NCI-H2081 (cell line): ENCODE data around the gene CLIC4.
A peak's percentile ranks its signal among the peaks of the same experiment; 100 is the strongest.
"Not testable (repeated sequence)": the region's sequence is repeated elsewhere in the genome, so short reads cannot be mapped to it uniquely, and the experiment has no call there.

Experiments used
- DNase-seq, 2 experiments: peaks; one replicate each; lab custom pipeline; 2025; lab: John Stamatoyannopoulos, UW

Gene CLIC4

GRCh38 chr1:24811494-24811893 is 66.2 kb downstream of the CLIC4 start:
- DNase-seq = not testable (repeated sequence)

- not testable (repeated sequence) for DNase-seq
Measured at GRCh38 chr1:24820221-24820620, 75.0 kb downstream of the CLIC4 start.

- no peak for DNase-seq
Measured at GRCh38 chr1:24822887-24823286, 77.6 kb downstream of the CLIC4 start.

- DNase-seq = not testable (repeated sequence)
Measured at GRCh38 chr1:24823486-24823885, 78.2 kb downstream of the CLIC4 start.

- peak in 1 of 2 experiments; percentile 46 for DNase-seq
Measured at GRCh38 chr1:24825174-24825573, 79.9 kb downstream of the CLIC4 start.

- DNase-seq = no peak
Measured at GRCh38 chr1:24826510-24826909, 81.3 kb downstream of the CLIC4 start.

- DNase-seq = no peak
Measured at GRCh38 chr1:24827379-24828135, 82.3 kb downstream of the CLIC4 start.

GRCh38 chr1:24828183-24828886 is 83.1 kb downstream of the CLIC4 start:
- DNase-seq = peak in 1 of 2 experiments; percentile 18

GRCh38 chr1:24828887-24829192 is 83.6 kb downstream of the CLIC4 start:
- DNase-seq = peak; percentile 81 to 94

- peak; percentile 79 for DNase-seq
Measured at GRCh38 chr1:24830680-24831272, 85.5 kb downstream of the CLIC4 start.

GRCh38 chr1:24841593-24841992 is 96.3 kb downstream of the CLIC4 start:
- no peak for DNase-seq

GRCh38 chr1:24846671-24847070 is 101.4 kb downstream of the CLIC4 start:
- no peak for DNase-seq

GRCh38 chr1:24847995-24848881 is 103.0 kb downstream of the CLIC4 start:
- DNase-seq = peak; percentile 83 to 84

GRCh38 chr1:24849672-24850295 is 104.5 kb downstream of the CLIC4 start:
- DNase-seq = no peak

- no peak for DNase-seq
Measured at GRCh38 chr1:24850328-24850920, 105.2 kb downstream of the CLIC4 start.

- DNase-seq = no peak
Measured at GRCh38 chr1:24853649-24854048, 108.4 kb downstream of the CLIC4 start.

- DNase-seq = no peak
Measured at GRCh38 chr1:24855474-24855873, 110.2 kb downstream of the CLIC4 start.

GRCh38 chr1:24856787-24857506 is 111.7 kb downstream of the CLIC4 start:
- DNase-seq = no peak

- DNase-seq = no peak
Measured at GRCh38 chr1:24857507-24858133, 112.4 kb downstream of the CLIC4 start.

- no peak for DNase-seq
Measured at GRCh38 chr1:24858277-24858676, 113.0 kb downstream of the CLIC4 start.
